ENCODE data around the gene RUSF1.

DNA sequence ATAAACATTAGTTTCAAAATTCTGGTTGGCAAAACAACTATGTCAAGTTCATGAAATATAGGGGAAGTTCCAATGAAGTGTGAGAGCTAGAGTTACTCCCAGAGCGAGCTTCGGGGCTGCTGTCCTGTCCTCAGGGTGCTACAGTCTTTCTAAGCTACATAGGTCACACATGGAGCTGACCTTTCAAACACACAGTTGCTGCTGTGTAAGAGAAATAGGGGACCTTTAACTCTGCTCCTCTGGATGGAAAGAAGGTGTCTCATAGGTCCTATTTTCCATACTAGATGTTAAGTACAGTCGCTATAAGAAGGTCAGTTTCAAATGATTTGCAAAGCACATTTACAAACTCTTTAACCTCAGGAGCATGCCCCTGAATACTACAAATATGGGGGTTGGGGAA, 13.2 kb upstream of the RUSF1 start:
- TF ChIP-seq, protein P1, sequence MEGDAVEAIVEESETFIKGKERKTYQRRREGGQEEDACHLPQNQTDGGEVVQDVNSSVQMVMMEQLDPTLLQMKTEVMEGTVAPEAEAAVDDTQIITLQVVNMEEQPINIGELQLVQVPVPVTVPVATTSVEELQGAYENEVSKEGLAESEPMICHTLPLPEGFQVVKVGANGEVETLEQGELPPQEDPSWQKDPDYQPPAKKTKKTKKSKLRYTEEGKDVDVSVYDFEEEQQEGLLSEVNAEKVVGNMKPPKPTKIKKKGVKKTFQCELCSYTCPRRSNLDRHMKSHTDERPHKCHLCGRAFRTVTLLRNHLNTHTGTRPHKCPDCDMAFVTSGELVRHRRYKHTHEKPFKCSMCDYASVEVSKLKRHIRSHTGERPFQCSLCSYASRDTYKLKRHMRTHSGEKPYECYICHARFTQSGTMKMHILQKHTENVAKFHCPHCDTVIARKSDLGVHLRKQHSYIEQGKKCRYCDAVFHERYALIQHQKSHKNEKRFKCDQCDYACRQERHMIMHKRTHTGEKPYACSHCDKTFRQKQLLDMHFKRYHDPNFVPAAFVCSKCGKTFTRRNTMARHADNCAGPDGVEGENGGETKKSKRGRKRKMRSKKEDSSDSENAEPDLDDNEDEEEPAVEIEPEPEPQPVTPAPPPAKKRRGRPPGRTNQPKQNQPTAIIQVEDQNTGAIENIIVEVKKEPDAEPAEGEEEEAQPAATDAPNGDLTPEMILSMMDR (IDR thresholded peaks at IDR 0.05), result no peak
- TF ChIP-seq, protein P2, sequence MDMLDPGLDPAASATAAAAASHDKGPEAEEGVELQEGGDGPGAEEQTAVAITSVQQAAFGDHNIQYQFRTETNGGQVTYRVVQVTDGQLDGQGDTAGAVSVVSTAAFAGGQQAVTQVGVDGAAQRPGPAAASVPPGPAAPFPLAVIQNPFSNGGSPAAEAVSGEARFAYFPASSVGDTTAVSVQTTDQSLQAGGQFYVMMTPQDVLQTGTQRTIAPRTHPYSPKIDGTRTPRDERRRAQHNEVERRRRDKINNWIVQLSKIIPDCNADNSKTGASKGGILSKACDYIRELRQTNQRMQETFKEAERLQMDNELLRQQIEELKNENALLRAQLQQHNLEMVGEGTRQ (IDR thresholded peaks at IDR 0.05; ENCODE audit: borderline replicate concordance, low read depth, low read length), result no peak
- TF ChIP-seq GABPA (IDR thresholded peaks at IDR 0.05; ENCODE audit: low read depth) (no peak), TAF1 (IDR thresholded peaks at IDR 0.05; ENCODE audit: borderline replicate concordance, low read depth, low read length) (no peak), YY1 (IDR thresholded peaks at IDR 0.05; ENCODE audit: low read depth) (no peak), GATA2 (CRISPR knock-in tag; IDR thresholded peaks at IDR 0.05) (no peak), RAD21 (IDR thresholded peaks at IDR 0.05; ENCODE audit: low read length) (no peak), MXI1 (IDR thresholded peaks at IDR 0.05; ENCODE audit: low read depth, low read length) (no peak), POLR2AphosphoS5 (IDR thresholded peaks at IDR 0.05; ENCODE audit: low read depth, low read length) (no peak), NFIC (IDR thresholded peaks at IDR 0.05; ENCODE audit: borderline replicate concordance) (no peak)
- TF ChIP-seq, protein P3, sequence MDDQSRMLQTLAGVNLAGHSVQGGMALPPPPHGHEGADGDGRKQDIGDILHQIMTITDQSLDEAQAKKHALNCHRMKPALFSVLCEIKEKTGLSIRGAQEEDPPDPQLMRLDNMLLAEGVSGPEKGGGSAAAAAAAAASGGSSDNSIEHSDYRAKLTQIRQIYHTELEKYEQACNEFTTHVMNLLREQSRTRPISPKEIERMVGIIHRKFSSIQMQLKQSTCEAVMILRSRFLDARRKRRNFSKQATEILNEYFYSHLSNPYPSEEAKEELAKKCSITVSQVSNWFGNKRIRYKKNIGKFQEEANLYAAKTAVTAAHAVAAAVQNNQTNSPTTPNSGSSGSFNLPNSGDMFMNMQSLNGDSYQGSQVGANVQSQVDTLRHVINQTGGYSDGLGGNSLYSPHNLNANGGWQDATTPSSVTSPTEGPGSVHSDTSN (IDR thresholded peaks at IDR 0.05), result no peak
- TF ChIP-seq, protein P4, sequence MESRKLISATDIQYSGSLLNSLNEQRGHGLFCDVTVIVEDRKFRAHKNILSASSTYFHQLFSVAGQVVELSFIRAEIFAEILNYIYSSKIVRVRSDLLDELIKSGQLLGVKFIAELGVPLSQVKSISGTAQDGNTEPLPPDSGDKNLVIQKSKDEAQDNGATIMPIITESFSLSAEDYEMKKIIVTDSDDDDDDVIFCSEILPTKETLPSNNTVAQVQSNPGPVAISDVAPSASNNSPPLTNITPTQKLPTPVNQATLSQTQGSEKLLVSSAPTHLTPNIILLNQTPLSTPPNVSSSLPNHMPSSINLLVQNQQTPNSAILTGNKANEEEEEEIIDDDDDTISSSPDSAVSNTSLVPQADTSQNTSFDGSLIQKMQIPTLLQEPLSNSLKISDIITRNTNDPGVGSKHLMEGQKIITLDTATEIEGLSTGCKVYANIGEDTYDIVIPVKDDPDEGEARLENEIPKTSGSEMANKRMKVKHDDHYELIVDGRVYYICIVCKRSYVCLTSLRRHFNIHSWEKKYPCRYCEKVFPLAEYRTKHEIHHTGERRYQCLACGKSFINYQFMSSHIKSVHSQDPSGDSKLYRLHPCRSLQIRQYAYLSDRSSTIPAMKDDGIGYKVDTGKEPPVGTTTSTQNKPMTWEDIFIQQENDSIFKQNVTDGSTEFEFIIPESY (IDR thresholded peaks at IDR 0.05; ENCODE audit: borderline replicate concordance, low read depth), result no peak
- TF ChIP-seq, protein P5, sequence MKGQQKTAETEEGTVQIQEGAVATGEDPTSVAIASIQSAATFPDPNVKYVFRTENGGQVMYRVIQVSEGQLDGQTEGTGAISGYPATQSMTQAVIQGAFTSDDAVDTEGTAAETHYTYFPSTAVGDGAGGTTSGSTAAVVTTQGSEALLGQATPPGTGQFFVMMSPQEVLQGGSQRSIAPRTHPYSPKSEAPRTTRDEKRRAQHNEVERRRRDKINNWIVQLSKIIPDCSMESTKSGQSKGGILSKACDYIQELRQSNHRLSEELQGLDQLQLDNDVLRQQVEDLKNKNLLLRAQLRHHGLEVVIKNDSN (IDR thresholded peaks at IDR 0.05; ENCODE audit: borderline replicate concordance, low read depth), result no peak
- TF ChIP-seq, protein P6, sequence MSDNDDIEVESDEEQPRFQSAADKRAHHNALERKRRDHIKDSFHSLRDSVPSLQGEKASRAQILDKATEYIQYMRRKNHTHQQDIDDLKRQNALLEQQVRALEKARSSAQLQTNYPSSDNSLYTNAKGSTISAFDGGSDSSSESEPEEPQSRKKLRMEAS (IDR thresholded peaks at IDR 0.05; ENCODE audit: low read depth), result no peak
